NCI-H526 (cell line): ENCODE data around the gene LNPK.
"Not testable (repeated sequence)": the region's sequence is repeated elsewhere in the genome, so short reads cannot be mapped to it uniquely, and the experiment has no call there.

Experiments used
- DNase-seq, 2 experiments: peaks; one replicate each; lab custom pipeline; 2025; lab: John Stamatoyannopoulos, UW

The LNPK gene

DNA sequence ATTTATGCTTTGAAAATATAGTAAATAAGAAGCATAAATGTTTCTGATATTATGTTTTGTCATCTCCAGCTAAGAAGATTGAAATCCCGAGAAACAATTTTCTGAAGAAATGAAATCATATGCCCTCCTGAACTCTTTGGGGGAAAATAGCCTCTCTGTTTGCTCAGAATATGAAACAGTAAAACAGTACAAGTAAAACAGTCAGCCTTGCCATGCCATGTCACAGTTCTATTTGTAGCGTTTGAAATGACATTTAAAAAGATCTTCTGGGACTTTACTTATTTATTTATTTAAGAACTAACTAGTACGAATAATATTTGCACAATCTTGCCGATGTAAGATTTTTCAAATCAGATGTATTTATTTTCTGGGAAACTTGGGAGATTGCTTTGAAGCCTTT is 98.0 kb downstream of the LNPK start:
- no peak for DNase-seq

DNA sequence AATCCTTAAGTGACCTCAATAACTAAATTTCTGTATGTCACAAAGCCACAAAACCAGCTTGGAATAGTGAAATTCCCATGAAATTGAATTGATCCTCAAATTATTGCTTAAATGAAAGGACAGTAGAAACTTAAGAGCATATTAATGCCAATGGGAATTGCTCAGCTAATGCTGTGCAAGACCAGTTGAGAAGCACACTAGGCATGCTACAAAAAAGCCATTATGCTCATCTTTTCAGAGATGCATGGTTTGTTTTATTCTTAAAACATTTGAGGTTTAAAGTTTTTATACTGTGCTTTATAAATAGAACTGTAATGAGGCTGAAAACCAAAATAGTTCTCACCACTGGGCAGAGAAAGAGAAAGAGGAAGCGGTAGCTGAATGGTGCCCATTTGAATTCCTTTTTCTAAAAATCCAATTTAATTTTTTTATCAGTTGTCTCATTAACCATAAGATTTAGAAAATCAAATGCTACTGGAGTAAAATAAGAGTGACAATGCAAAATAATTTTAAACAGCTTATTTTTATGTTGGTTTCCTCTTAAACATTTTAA is 98.6 kb downstream of the LNPK start:
- DNase-seq, result no peak

DNA sequence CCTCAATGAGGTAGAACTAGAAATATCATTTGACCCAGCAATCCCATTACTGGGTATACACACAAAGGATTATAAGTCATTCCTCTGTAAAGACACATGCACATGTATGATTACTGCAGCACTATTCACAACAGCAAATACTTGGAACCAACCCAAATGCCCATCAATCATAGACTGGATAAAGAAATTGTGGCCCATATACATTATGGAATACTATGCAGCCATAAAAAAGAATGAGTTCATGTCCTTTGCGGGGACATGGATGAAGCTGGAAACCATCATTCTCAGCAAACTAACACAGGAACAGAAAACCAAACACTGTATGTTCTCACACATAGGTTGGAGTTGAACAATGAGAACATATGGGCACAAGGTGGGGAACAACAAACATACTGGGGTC is 106.1 kb downstream of the LNPK start:
- not testable (repeated sequence) for DNase-seq

DNA sequence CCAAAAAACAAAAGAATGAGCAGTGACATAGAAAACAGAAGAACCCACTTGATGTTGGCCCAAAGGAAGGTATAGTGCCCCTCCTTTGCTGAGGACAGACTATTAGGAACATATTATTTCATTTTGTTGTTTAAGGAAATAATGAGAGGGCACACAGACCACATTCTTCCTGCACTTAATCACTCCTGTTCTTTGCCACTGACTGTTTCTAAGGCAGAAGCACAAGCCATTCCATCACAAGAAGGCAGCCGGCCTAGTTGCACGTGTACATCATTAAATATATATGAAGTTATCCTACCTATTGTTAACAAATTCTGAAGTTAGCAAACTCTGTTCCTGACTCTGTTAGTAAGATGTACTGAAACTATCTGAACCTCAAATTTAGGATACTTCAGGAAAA is 110.0 kb downstream of the LNPK start:
- DNase-seq, result no peak

DNA sequence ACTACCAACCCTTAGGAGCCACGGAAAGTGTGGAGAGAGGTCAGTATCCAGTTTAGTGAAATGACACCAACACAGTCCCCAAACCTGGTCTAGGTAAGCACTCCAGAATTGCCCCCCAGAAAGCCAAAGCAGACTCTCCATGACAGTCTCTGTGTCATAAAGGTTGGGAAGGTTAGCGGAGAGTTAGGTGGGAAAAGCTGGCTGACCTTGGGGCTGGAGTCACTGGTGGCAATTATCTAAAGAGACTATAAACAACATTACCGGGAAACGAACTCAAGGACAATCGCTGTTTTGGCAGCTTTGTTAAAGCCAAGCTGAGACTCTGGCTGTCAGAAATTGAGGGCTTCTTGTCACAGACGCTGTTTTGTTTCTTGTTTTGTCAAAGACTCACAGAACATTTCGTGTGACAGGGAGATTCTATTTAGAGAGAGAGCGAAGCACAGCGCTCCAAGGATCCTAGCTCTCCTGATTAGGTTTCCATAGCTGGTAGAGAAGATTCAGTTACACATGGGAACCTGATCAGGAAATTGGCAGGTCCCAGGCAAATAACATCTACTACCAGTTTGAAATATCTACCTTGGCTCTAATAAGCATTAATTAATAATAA is 111.3 kb downstream of the LNPK start:
- DNase-seq, result peak in 1 of 2 experiments; percentile 23

DNA sequence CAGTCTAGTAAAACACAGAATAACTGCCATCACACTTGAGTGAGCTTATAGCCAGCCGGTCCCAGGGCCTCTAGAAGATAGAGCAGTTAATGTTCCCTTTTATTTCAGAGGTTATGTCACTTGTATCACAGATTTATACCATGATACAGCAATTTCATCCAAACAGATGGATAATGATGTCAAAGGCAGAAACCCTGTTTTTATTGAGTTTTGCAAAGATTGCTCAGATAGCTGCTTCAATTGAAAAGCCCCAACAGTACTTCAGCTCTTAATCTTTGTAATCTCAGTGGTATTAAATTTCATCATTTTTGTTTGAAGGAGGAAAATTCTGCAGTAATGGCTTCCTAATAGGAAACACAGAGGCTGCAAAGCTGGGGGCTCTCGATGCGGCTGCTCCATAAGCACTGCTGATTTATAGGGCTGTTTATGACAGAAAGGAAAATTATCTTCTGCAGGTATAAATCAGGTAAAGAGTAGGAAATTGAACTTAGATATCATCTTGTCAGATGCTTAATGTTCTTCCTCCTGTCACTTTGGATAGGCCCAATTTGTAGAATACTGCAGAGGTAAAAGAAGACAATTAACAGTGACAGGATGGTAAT is 112.3 kb downstream of the LNPK start:
- peak; percentile 72 to 84 for DNase-seq

DNA sequence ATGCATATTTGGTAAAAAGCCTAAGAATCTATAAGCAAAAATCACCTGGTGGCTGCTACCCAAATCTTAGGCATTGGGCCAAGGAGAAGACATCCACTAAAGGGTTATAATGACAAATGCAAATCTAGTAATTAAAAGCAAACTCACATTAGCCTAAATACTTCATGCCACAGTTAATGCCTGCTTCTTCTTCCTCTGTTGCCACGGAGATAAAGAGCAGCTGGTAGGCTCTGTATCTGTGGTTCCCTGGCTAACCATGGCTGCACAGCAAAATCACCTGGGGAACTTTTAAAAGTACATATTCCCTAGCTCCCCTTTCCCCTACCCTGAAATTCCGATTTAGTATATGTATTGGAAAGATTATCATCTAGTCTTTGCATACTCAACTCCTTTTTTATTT is 114.3 kb downstream of the LNPK start:
- peak; percentile 93 to 94 for DNase-seq

DNA sequence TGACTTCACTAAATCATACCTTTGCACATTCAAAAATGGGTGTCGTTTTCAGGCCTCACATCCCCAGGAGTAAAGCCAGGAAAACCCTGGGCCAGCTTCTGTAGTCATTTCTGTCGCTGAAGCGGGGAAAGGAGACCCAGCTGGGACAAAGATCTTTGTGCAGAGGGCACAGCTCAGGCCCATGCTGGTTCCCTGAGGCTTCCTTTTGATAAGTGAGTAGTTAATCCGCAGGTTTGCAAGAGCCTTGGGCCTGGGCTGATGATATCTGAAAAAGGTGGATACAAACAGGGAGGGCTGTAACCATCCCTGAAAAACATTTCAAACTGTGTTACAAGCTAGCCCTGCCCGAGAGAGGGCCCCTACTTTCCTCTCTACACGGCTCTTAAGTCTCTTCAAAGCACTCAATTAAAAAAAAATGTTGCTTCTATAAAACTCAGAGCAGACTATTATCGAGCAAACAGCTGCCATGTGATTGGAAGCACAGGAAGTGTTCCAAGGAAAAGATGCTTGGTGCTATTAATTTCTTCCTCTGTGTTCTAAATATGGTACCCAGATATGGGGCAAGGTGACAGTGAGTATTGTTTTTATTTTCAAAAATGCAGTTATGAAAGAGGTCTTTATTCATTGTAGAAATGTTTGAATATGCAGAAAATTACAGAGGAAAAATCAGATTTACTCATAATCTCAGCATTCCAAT is 117.2 kb downstream of the LNPK start:
- DNase-seq, result no peak

DNA sequence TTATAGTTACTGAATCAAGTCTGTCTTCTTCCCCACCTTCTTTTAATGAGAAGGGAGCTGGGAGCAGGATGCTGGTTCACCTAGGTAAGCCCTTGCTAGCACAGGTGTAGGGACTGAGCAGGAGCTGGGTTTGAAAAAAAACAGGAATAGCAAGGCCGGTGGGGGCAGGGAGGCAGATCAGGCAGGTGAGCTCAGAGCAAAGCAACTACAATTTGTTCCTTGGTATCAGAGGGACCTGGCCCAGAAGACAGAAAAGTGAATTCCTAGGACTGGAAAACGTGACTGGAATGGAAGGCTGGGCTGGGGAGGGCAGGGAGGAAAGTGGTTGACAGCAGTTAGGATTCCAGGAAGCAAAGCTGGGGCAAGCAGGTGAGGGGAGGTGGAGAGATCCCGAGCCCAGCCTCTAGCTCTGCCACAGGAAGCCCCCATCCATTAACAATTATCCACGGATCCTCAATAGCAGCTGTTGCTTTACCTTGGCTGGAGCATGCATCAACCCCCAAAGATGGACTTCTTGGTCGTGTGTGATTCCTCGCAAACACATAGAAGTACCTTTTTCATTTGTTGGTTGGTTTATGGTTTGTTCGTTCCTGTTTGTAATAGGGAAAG is 118.4 kb downstream of the LNPK start:
- DNase-seq, result peak in 1 of 2 experiments; percentile 32

DNA sequence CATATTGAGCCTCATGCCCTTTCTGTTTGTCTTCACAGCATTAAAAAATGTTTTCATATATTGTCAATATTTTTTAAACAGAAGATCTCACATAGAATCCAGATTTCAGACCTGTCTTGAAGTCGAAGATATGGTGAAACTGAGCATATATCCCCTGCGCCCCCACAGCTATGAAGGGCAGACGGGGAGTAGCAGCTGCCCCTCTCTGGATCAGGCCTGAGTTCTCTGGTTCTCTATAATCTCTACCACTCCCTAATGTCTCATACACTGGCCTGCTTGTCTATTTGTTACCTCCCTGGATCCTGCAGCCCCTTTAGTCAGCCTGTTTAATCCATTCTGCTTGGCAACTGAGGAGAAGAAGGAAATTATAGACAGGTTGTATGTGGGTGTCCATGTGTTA is 122.4 kb downstream of the LNPK start:
- no peak for DNase-seq

DNA sequence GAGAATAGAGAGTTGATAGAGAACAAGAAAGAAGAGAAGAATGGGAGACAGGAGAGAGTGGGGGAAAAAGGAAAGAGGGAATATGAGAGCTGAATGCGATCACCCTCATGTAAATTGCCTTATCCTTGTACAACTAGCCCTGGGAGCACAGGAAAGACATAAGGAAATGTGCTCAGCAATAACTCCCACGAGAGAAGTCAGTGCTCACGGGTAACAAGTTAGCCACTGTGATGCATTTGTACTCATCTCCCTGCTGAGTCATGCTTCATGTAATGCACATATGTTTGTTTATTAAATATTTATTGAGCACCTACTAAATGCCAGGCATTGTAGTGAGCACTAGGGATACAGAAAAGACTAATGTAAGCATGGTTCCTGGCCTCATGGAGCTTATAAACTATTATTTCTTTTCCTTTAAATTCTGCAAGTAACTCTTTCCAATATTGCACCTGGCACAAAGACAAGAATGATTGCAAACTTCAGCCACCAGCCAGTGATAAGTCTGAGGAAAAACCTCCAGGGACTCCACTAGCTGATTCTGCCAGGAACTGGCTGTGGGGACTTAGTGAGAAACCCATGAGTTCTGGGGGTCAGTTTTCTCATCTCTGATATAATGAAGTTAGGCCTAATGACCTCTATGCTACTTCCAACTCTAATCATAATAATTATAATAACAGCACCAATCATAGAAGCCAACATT is 124.1 kb downstream of the LNPK start:
- no peak for DNase-seq

DNA sequence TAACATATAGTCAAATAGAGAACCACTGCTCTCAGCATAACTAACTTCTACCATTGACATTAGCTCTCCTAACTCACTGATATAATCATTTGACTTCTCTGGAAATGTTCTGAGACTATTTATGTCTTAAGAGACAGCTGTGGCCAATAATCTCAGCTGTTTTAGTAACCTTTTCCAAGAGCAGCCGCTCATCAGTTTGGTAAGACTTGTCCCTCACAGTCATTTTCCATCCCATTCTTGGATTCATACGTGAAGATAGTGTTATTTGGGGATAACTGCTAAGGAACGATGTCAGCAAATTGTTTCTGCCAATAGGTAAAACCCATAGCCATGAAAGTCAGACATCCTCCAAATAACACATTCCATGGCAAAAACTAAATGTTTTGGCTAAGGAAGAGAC is 127.8 kb downstream of the LNPK start:
- DNase-seq, result no peak
